Urinary bladder (tissue), 4 donors: Measurements from ENCODE around the gene CTSL. TPM values are rescaled to one million over a fixed set of nuclear protein-coding genes. Genes with fewer than 3 reads are reported as not detected.
"Not testable (repeated sequence)": the region's sequence is repeated elsewhere in the genome, so short reads cannot be mapped to it uniquely, and the experiment has no call there.

ENCODE experiments used
- DNase-seq: peaks from one replicate; pipeline ENCODE4 v3.0.0-alpha.2; 2015; ENCODE audit errors: extremely low spot score
- H3K27ac ChIP-seq: one replicate; pipeline ENCODE4 v1.5.1; 2013; ENCODE audit warnings: low read depth, mild to moderate bottlenecking, moderate library complexity
- H3K36me3 ChIP-seq: one replicate; pipeline ENCODE4 v1.6.1; 2013; ENCODE audit warnings: mild to moderate bottlenecking, moderate library complexity; ENCODE audit not compliant: insufficient read depth
- H3K4me1 ChIP-seq: one replicate; pipeline ENCODE4 v1.6.1; 2013; ENCODE audit warnings: mild to moderate bottlenecking, moderate library complexity; ENCODE audit not compliant: insufficient read depth
- H3K4me3 ChIP-seq: one replicate; pipeline ENCODE4 v1.5.1; 2013; ENCODE audit warnings: low read depth, low read length
- WGBS: extraction: QIAGEN DNeasy Blood & Tissue Kit; methylation state at CpG from one replicate; pipeline ENCODE4 v1.1.7; 2013; 5-methylcytosine and 5-hydroxymethylcytosine counted together
- polyA plus RNA-seq: library from polyadenylated mRNA; stranded (reverse); fragments of 200-250 nt; gene quantifications from one replicate; pipeline ENCODE4 v1.2.3, GENCODE V29; 2013
- total RNA-seq: library from RNA; depleted of rRNA; stranded (reverse); fragments of >200 nt; gene quantifications from one replicate; pipeline ENCODE4 v1.2.3, GENCODE V29; 2014
- donor health status: healthy with polysubstance abuse.
- donor health status: healthy.

The CTSL gene
- total and polyA plus RNA-seq, 2 donors = 85.7 to 360 TPM

DNA sequence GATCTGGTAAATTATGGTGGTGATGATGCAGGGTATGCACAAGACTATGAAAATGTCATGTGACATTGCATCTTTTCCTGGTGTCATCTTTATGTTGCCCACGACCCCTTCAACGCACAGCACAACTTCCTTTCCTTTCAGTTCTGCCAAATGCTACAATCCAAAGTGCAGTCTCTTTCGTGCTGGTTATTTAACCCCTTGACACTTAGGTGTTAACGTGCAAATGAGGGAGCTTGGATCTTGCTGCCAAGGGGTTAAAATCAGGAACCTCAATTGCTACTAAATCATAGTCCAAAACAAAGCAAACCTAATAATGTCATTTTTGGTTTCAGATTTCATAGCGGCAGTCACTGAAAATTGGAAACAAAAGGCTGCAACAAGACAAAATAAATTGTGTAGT, 16.0 kb downstream of the CTSL start:
- Histone ChIP-seq H3K36me3 (no peaks in the 10 kb centered on the region), H3K4me3 (no peak overlapping the region), H3K4me1 (no peaks in the 10 kb centered on the region), H3K27ac (no peak overlapping the region)
- 33% methylated on average over 5 of the region's 5 CpGs for WGBS
- no peak for DNase-seq

DNA sequence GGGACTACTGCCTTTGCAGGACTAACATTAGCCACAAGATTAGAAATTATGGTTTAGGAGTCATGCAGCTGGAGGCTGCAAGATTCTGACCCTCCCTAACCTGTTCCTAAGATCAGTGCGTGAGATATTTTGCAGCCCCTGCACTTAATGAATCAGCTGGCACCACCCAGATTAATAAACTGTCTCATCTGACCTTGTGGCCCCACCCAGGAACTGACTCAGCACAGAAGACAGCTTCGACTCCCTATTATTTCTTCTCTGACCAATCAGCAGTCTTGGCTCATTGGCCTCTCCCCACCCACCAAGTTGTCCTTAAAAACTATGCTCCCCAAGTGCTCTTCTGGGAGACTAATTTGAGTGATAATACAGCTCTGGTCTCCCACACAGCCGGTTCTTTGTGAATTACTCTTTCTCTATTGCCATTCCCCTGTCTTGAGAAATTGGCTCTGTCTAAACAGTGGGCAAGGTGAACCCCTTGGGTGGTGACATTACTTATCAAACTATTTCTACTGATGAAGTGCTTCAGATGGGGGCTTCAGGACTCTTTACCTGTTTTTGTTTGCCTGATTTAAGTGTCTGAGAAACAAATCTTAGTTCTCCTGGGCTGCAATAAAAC, 17.0 kb downstream of the CTSL start:
- H3K27ac ChIP-seq = no peak overlapping the region
- no peaks in the 10 kb centered on the region for H3K36me3 ChIP-seq
- H3K4me1 ChIP-seq = no peaks in the 10 kb centered on the region
- no peak overlapping the region for H3K4me3 ChIP-seq
- 80% methylated on average over 3 of the region's 3 CpGs for WGBS
- no peak for DNase-seq

DNA sequence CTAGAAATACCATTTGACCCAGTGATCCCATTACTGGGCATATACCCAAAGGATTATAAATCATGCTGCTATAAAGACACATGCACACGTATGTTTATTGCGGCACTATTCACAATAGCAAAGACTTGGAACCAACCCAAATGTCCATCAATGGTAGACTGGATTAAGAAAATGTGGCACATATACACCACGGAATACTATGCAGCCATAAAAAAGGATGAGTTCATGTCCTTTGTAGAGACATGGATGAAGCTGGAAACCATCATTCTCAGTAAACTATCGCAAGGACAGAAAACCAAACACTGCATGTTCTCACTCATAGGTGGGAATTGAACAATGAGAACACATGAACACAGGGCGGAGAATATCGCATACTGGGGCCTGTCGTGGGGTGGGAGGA, 18.3 kb downstream of the CTSL start:
- 77% methylated on average over 6 of the region's 7 CpGs for WGBS
- not testable (repeated sequence) for H3K36me3 ChIP-seq, H3K4me3 ChIP-seq, H3K27ac ChIP-seq, DNase-seq, H3K4me1 ChIP-seq

DNA sequence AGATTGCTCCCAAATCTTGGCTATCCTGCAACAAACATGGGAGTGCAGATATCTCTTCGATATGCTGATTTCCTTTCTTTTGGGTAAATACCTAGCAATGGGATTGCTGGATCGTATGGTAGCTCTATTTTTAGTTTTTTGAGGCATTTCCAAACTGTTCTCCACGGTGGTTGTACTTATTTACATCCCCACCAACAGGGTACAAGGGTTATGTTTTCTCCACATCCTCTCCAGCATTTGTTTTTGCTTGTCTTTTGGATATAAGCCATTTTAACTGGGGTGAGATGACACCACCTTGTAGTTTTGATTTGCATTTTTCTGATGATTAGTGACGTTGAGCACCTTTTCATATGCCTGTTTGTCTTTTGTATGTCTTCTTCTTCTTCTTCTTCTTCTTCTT, 20.3 kb downstream of the CTSL start:
- WGBS = 76% methylated on average over 4 of the region's 4 CpGs

DNA sequence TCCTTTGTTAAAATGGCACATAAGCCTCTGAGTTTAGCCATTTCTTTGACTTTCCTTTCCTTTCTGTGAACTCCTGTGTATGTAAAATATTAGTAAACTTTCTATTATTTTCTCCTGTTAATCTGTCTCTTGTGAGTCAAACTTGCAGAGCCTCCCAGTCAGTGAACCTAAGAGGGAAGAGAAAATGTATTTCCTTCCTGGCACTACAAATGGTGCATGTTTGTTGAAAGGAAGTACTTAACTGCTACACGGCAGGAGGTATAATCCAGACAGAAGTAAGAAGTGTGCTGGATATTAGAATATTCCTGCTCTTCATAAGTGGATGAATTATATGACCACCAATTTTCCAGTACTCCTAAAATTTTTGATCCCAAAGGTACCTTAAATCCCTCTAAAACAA, 23.0 kb downstream of the CTSL start:
- Histone ChIP-seq H3K27ac (no peak overlapping the region), H3K4me1 (no peaks in the 10 kb centered on the region), H3K36me3 (no peaks in the 10 kb centered on the region), H3K4me3 (no peak overlapping the region)
- DNase-seq = no peak
- 38% methylated on average over 1 of the region's 1 CpG for WGBS

More for the DNA sequence above, 20.3 kb downstream of the CTSL start:
- Histone ChIP-seq H3K27ac (no peak overlapping the region), H3K4me3 (no peak overlapping the region), H3K4me1 (no peaks in the 10 kb centered on the region), H3K36me3 (no peaks in the 10 kb centered on the region)
- DNase-seq = no peak

DNA sequence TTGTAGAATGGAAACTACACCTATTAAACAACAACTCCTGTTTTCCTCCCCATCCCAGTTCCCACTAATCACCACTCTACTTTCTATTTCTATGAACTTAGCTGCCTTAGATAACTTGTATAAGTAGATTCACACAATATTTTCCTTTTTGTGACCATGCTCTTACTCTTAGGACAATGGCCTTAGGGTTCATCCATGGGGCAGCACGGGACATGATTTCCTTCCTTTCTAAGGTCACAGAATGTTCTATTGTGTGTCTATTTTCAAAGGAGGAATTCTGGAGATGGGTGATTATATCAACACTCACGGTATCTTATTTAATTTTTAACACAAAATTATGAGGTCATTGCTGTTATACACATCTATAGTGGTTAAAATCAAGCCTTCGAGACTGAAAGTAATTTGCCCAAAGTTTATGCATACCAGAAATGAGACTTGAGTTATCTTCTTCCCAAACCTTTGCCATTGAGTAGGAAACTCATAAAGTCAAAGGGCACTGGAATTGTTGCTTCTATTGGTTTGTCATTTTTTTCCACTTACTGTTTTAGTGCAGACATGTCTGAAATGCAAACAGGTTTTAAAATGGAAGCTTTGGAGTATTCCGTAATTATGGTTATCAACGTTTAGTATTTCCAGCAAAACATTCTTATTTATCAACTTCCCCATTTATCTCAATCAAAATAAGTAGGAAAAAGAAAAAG, 23.6 kb downstream of the CTSL start:
- H3K4me1 ChIP-seq = no peaks in the 10 kb centered on the region
- no peak overlapping the region for H3K27ac ChIP-seq
- H3K4me3 ChIP-seq = no peak overlapping the region
- no peak for DNase-seq
- 79% methylated on average over 5 of the region's 5 CpGs for WGBS
- H3K36me3 ChIP-seq = no peaks in the 10 kb centered on the region

DNA sequence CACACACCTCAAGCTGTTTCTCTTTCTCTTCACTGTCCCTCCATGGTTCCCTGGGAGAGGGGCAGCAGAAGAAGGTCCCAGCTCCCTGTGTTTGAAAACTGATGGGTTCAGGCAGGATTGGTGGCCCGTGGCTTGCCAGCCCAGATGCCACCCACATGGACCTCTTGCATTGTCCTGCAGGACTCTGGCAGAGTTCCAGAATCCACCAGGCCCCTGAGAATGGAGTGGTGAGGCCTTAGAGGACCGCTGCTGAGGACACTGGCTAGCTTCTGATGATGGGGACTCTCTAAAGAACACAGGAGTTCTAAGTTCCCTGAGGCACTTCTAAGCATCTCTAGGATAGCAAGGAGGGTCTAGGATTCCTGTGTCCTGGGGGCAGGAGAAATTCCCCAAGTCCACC, 24.8 kb downstream of the CTSL start:
- Histone ChIP-seq H3K4me3 (no peak overlapping the region), H3K27ac (no peak overlapping the region), H3K36me3 (no peaks in the 10 kb centered on the region), H3K4me1 (no peaks in the 10 kb centered on the region)
- DNase-seq = no peak
- WGBS = 83% methylated on average over 2 of the region's 2 CpGs

DNA sequence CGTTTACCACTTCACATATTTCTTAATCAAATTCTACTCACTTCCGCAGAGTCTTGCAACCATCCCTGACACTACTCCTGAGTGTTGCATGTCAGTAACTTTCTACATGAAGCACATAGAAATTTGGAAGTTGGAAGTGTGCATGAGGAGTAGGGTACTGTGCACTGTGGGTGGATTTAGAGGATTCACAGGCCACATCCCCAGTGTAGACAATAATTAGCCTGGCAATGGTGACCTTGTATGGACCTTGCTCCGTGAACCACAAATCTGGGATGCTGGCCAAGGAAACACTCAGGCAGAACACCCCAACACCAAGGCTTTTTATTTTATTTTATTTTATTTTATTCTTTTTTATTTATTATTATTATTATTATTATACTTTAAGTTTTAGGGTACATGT, 25.5 kb downstream of the CTSL start:
- Histone ChIP-seq H3K4me1 (no peaks in the 10 kb centered on the region), H3K4me3 (no peak overlapping the region), H3K27ac (no peak overlapping the region), H3K36me3 (no peaks in the 10 kb centered on the region)
- 80% methylated on average over 3 of the region's 3 CpGs for WGBS
- DNase-seq = no peak

DNA sequence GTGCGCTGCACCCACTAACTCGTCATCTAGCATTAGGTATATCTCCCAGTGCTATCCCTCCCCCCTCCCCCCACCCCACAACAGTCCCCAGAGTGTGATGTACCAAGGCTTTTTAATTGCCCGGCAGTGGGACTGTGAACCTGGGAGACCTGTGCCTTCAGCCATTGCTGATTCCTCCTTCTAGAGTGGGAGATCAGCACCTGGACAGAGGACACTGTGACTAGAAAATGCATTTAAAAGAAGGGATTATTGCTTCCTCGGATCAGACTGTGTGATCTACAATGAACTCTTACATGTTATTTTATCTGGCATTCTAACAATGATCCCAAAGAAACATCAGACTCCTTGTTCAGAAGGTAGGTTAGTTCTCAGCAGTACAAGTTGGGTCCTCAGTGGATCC, 25.9 kb downstream of the CTSL start:
- Histone ChIP-seq H3K36me3 (no peaks in the 10 kb centered on the region), H3K4me1 (no peaks in the 10 kb centered on the region), H3K27ac (no peak overlapping the region), H3K4me3 (no peak overlapping the region)
- DNase-seq = no peak
- WGBS = 43% methylated on average over 2 of the region's 4 CpGs

DNA sequence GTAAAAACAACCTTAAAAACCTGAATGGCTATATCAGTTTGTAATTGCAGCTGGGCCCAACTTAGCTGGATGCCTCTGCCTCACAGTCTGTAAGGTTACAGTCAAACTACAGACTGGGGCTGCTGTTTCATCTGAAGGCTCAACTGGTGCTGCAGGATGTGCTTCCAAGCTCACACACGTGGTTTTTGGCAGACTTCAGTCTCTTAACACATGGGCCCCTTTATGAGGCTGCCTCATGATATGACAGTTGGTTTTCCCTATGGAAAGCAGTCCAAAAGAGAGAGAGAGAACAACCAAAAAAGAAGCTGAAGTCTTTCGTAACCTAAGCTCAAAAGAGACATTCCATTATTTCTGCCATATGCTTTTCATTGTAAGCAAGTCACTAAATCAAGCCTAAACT, 27.4 kb downstream of the CTSL start:
- 67% methylated on average over 2 of the region's 2 CpGs for WGBS
- no peak overlapping the region for H3K27ac ChIP-seq
- DNase-seq = no peak
- H3K36me3 ChIP-seq = no peaks in the 10 kb centered on the region
- no peaks in the 10 kb centered on the region for H3K4me1 ChIP-seq
- H3K4me3 ChIP-seq = no peak overlapping the region

DNA sequence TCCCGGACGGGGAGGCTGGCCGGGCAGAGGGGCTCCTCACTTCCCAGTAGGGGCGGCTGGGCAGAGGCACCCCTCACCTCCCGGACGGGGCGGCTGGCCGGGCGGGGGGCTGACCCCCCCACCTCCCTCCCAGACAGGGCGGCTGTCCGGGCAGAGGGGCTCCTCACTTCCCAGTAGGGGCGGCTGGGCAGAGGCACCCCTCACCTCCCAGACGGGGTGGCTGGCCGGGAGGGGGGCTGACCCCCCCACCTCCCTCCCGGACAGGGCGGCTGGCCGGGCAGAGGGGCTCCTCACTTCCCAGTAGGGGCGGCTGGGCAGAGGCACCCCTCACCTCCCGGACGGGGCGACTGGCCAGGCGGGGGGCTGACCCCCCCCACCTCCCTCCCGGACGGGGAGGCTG, 32.4 kb downstream of the CTSL start:
- not testable (repeated sequence) for H3K4me1 ChIP-seq, DNase-seq, H3K27ac ChIP-seq, H3K36me3 ChIP-seq, H3K4me3 ChIP-seq
- WGBS = 90% methylated on average over 19 of the region's 24 CpGs

DNA sequence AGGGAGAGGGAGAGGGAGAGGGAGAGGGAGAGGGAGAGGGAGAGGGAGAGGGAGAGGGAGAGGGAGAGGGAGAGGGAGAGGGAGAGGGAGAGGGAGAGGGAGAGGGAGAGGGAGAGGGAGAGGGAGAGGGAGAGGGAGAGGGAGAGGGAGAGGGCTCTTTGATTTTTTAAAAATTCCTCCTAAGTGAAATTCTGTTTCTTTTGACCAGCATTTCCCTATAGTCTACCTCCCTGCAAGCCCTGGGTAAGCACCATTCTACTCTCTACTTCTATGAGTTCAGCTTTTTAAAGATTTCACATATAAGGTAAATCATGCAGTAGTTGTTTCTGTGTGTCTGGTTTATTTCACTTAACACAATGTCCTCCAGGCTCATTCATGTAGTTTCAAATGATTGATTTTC, 34.1 kb downstream of the CTSL start:
- not testable (repeated sequence) for DNase-seq, H3K4me3 ChIP-seq, H3K27ac ChIP-seq, H3K36me3 ChIP-seq, H3K4me1 ChIP-seq

DNA sequence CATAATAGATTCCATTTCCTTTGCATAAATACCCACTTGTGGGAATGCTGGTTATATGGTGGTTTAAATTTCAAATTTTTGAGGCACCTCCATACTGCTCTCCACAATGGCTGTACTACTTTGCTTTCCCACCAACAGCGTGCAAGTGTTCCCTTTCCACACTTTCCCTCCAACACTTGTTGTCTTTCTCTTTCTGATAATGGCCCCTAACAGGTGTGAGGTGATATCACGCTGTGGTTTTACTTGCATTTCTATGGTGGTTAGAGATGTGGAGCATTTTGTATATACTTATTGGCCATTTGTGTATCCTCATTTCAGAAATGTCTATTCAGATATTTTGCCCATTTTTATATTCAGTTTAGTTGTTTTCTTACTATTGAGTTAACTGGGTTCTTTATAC, 34.6 kb downstream of the CTSL start:
- H3K27ac ChIP-seq = no peak overlapping the region
- WGBS = 95% methylated on average over 2 of the region's 2 CpGs
- H3K4me1 ChIP-seq = no peaks in the 10 kb centered on the region
- H3K36me3 ChIP-seq = no peaks in the 10 kb centered on the region
- H3K4me3 ChIP-seq = no peak overlapping the region
- no peak for DNase-seq

DNA sequence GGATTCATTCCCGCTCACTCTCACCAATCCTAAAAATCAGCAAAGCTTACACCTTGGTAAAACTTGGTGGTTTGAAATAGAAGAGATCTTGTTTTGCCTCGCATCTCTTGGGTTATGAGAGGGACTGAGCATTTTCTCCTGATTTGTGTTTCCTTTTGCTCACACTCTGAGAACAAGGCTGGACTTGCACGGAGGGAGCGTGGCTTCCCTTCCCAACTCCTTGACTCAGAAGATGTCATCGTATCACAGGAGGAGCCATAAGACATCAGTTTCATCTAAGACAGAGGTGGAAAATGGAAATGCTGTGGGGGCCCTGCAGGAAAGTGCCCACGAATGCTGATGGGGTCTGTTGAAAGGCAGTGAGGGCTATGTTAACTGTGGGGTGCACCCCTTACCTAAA, 37.4 kb downstream of the CTSL start:
- WGBS = 73% methylated on average over 6 of the region's 6 CpGs
- no peak overlapping the region for H3K4me3 ChIP-seq
- no peaks in the 10 kb centered on the region for H3K4me1 ChIP-seq
- H3K27ac ChIP-seq = no peak overlapping the region
- no peak for DNase-seq
- no peaks in the 10 kb centered on the region for H3K36me3 ChIP-seq

DNA sequence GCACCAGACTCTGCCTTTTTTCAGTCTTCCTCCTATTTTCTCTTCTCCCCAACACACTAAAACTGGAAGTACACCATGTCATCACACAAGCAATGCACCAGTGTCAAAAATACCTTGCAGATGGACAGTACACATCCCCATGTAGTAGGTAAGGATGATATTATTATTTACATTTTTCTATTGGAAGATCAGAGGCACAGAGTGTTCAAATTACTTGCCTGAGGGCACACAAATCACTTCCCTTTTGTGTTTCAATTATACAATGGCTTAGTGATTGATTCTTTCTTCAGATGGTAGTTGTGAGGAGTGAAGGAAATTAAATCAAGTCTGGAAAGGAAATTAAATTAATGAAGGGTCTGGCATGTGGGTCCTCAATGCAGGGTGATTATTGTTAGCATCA, 39.6 kb downstream of the CTSL start:
- H3K4me3 ChIP-seq = no peak overlapping the region
- H3K4me1 ChIP-seq = no peaks in the 10 kb centered on the region

More for the DNA sequence above, 39.6 kb downstream of the CTSL start:
- no peak for DNase-seq
- Histone ChIP-seq H3K27ac (no peak overlapping the region), H3K36me3 (no peaks in the 10 kb centered on the region)
